BLaER1 treated with 17β-estradiol and CSF1 and Interleukin-3, amounts not matched to agents 10 nM and 100 nM (cell line): Measurements from ENCODE around the gene MED9.

Experiments used
- H3K27ac ChIP-seq, 11 experiments: shearing (Covaris generic); formaldehyde crosslinking; 2 replicates each; pipeline ENCODE4 v1.8.1; 2022
- H3K27me3 ChIP-seq, 11 experiments: shearing (Covaris generic); formaldehyde crosslinking; 2 replicates each; pipeline ENCODE4 v1.8.1; 2022
- H3K36me3 ChIP-seq, 11 experiments: shearing (Covaris generic); formaldehyde crosslinking; 2 replicates each; pipeline ENCODE4 v1.8.1; 2022
- H3K4me1 ChIP-seq, 10 experiments: shearing (Covaris generic); formaldehyde crosslinking; 2 replicates each; pipeline ENCODE4 v1.8.1; 2022
- H3K4me2 ChIP-seq, 11 experiments: shearing (Covaris generic); formaldehyde crosslinking; 2 replicates each; pipeline ENCODE4 v1.8.1; 2022
- H3K4me3 ChIP-seq, 10 experiments: shearing (Covaris generic); formaldehyde crosslinking; 2 replicates each; pipeline ENCODE4 v1.8.1; 2022
- H3K9ac ChIP-seq, 11 experiments: shearing (Covaris generic); formaldehyde crosslinking; 2 replicates each; pipeline ENCODE4 v1.8.1; 2022
- H3K9me3 ChIP-seq, 11 experiments: shearing (Covaris generic); formaldehyde crosslinking; replicated peaks in 1 of 11; 2 replicates each; pipeline ENCODE4 v1.8.1; 2022
- H4K20me1 ChIP-seq, 11 experiments: shearing (Covaris generic); formaldehyde crosslinking; 2 replicates each; pipeline ENCODE4 v1.8.1; 2022
- Cebpa-rat ChIP-seq, 11 experiments: shearing (Covaris generic); IDR thresholded peaks; 2 replicates each; pipeline ENCODE4 v1.8.1; 2022

MED9 gene

GRCh38 chr17:17523731-17524490, 47.1 kb downstream of the MED9 start:
- Histone ChIP-seq H3K9ac (no peak overlapping the region), H4K20me1 (peaks cover 0 to 79% (median 19%) of the 10 kb centered on the region in 11 experiments; a peak in 11 of 22 replicates), H3K27me3 (no peaks in the 10 kb centered on the region), H3K9me3 (no peaks in the 10 kb centered on the region), H3K4me3 (no peak overlapping the region), H3K4me1 (peaks cover 5 to 70% (median 56%) of the 10 kb centered on the region in 10 experiments; a peak in 18 of 20 replicates), H3K36me3 (peaks cover 0 to 7% (median 0%) of the 10 kb centered on the region in 11 experiments; a peak in 2 of 22 replicates), H3K27ac (no peak overlapping the region), H3K4me2 (peak overlapping the region in 8 of 11 experiments; percentile 43 to 98 (median 59); a peak in 12 of 22 replicates)
- TF ChIP-seq Cebpa-rat (IDR thresholded peaks at IDR 0.05) = no peak

DNA sequence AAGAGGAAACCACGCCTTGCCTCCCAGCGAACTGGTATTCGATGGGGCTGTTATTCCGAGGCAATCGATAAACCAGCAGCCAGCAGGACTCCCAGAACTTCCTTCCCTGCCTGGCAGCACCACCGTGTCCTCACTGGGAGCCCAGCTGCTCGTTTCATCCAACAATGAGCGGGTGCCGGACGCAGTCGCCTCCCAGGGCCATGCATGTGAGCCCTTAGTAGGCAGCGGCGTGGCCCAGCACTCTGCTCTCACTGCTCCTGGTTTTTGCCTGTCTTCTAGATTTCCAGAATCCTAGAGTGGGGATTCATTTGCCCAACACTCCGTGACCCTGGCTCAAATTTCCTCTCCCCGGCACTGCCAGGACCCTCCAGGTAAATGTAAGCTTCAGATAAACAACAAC, 48.5 kb downstream of the MED9 start:
- H4K20me1 ChIP-seq = peaks cover 0 to 77% (median 12%) of the 10 kb centered on the region in 11 experiments; a peak in 10 of 22 replicates
- no peak overlapping the region for H3K27ac ChIP-seq
- H3K36me3 ChIP-seq = peaks cover 0 to 7% (median 0%) of the 10 kb centered on the region in 11 experiments; a peak in 2 of 22 replicates
- peaks cover 0 to 56% (median 42%) of the 10 kb centered on the region in 10 experiments; a peak in 16 of 20 replicates for H3K4me1 ChIP-seq
- TF ChIP-seq Cebpa-rat (IDR thresholded peaks at IDR 0.05) = no peak
- no peak overlapping the region for H3K9ac ChIP-seq
- H3K9me3 ChIP-seq = no peaks in the 10 kb centered on the region
- H3K27me3 ChIP-seq = no peaks in the 10 kb centered on the region
- no peak overlapping the region for H3K4me3 ChIP-seq
- 0 out of 22 replicates have a peak overlapping the region, but pooled peaks of 1 of the 11 experiments have one; percentile 14 for H3K4me2 ChIP-seq

- H3K9me3 ChIP-seq = no peaks in the 10 kb centered on the region
- H4K20me1 ChIP-seq = peaks cover 0 to 70% (median 9%) of the 10 kb centered on the region in 11 experiments; a peak in 10 of 22 replicates
- H3K27ac ChIP-seq = no peak overlapping the region
- H3K4me2 ChIP-seq = no peak overlapping the region
- peaks cover 0 to 5% (median 0%) of the 10 kb centered on the region in 11 experiments; a peak in 2 of 22 replicates for H3K36me3 ChIP-seq
- TF ChIP-seq Cebpa-rat (IDR thresholded peaks at IDR 0.05) = no peak
- peaks cover 0 to 50% (median 35%) of the 10 kb centered on the region in 10 experiments; a peak in 16 of 20 replicates for H3K4me1 ChIP-seq
- no peak overlapping the region for H3K4me3 ChIP-seq
- no peaks in the 10 kb centered on the region for H3K27me3 ChIP-seq
- no peak overlapping the region for H3K9ac ChIP-seq
Measured at GRCh38 chr17:17525956-17526355, 49.2 kb downstream of the MED9 start.

- H3K27me3 ChIP-seq = no peaks in the 10 kb centered on the region
- H3K36me3 ChIP-seq = 0 out of 22 replicates have a peak, but pooled peaks cover 0 to under 1% (median 0%) of the 10 kb centered on the region in 11 experiments
- no peaks in the 10 kb centered on the region for H3K9me3 ChIP-seq
- no peak overlapping the region for H3K4me2 ChIP-seq
- H4K20me1 ChIP-seq = peaks cover 0 to 66% (median 9%) of the 10 kb centered on the region in 11 experiments; a peak in 9 of 22 replicates
- TF ChIP-seq Cebpa-rat (IDR thresholded peaks at IDR 0.05) = no peak
- H3K4me3 ChIP-seq = no peak overlapping the region
- H3K9ac ChIP-seq = no peak overlapping the region
- peaks cover 0 to 45% (median 33%) of the 10 kb centered on the region in 10 experiments; a peak in 16 of 20 replicates for H3K4me1 ChIP-seq
- no peak overlapping the region for H3K27ac ChIP-seq
Measured at GRCh38 chr17:17526369-17526768, 49.6 kb downstream of the MED9 start.

DNA sequence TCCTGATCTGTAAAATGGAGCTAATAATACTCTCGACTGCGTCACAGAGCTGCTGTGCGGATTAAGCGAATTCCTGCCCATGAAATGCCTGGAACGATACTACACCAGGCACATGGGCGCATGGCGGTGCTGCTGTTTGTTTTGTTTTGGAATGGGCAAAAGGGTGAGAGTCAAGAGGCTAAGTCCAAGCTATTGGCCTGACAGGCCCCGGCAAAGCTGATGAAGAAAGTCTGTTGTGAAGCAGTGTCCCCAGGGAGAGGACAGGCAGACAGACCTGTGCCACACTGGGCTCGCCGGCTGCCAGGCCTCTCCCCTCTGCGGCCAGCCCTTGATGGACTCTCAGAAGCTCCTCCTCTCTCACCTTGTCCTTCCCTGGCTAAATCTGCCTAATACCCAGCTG, 50.7 kb downstream of the MED9 start:
- peaks cover 0 to 56% (median 5%) of the 10 kb centered on the region in 11 experiments; a peak in 9 of 22 replicates for H4K20me1 ChIP-seq
- H3K27ac ChIP-seq = peak overlapping the region in 1 of 11 experiments; percentile 13; a peak in 1 of 22 replicates
- no peaks in the 10 kb centered on the region for H3K9me3 ChIP-seq
- peaks cover 1 to 35% (median 24%) of the 10 kb centered on the region in 10 experiments for H3K4me1 ChIP-seq
- H3K4me2 ChIP-seq = peak overlapping the region in 1 of 11 experiments; percentile 18; a peak in 1 of 22 replicates
- H3K4me3 ChIP-seq = no peak overlapping the region
- no peaks in the 10 kb centered on the region for H3K36me3 ChIP-seq
- TF ChIP-seq Cebpa-rat (IDR thresholded peaks at IDR 0.05) = no peak
- no peaks in the 10 kb centered on the region for H3K27me3 ChIP-seq
- peak overlapping the region in 1 of 11 experiments; percentile 18; a peak in 1 of 22 replicates for H3K9ac ChIP-seq

- TF ChIP-seq Cebpa-rat (IDR thresholded peaks at IDR 0.05) = no peak
- peak overlapping the region in 1 of 11 experiments; percentile 18; a peak in 1 of 22 replicates for H3K4me2 ChIP-seq
- no peaks in the 10 kb centered on the region for H3K9me3 ChIP-seq
- H3K4me3 ChIP-seq = no peak overlapping the region
- no peaks in the 10 kb centered on the region for H3K27me3 ChIP-seq
- peaks cover 6 to 35% (median 22%) of the 10 kb centered on the region in 10 experiments for H3K4me1 ChIP-seq
- peak overlapping the region in 1 of 11 experiments; percentile 13; a peak in 1 of 22 replicates for H3K27ac ChIP-seq
- H3K36me3 ChIP-seq = no peaks in the 10 kb centered on the region
- H3K9ac ChIP-seq = peak overlapping the region in 1 of 11 experiments; percentile 18; a peak in 1 of 22 replicates
- peaks cover 0 to 51% (median 2%) of the 10 kb centered on the region in 11 experiments; a peak in 9 of 22 replicates for H4K20me1 ChIP-seq
Measured at GRCh38 chr17:17527956-17528500, 51.2 kb downstream of the MED9 start.

- Histone ChIP-seq H3K27me3 (no peaks in the 10 kb centered on the region), H3K4me2 (no peak overlapping the region), H4K20me1 (peaks cover 0 to 47% (median 0%) of the 10 kb centered on the region in 11 experiments; a peak in 3 of 22 replicates), H3K27ac (no peak overlapping the region), H3K9ac (no peak overlapping the region), H3K4me3 (no peak overlapping the region), H3K36me3 (no peaks in the 10 kb centered on the region), H3K9me3 (no peaks in the 10 kb centered on the region), H3K4me1 (peaks cover under 1 to 26% (median 13%) of the 10 kb centered on the region in 10 experiments; a peak in 16 of 20 replicates)
- no peak for TF ChIP-seq Cebpa-rat (IDR thresholded peaks at IDR 0.05)
Measured at GRCh38 chr17:17528696-17529652, 52.2 kb downstream of the MED9 start.

- Histone ChIP-seq H4K20me1 (peaks cover 0 to 38% (median 0%) of the 10 kb centered on the region in 11 experiments; a peak in 2 of 22 replicates), H3K27ac (no peak overlapping the region), H3K4me1 (peaks cover 4 to 25% (median 12%) of the 10 kb centered on the region in 10 experiments; a peak in 19 of 20 replicates)
Measured at GRCh38 chr17:17531156-17531555, 54.4 kb downstream of the MED9 start.

More at GRCh38 chr17:17531156-17531555, 54.4 kb downstream of the MED9 start:
- Histone ChIP-seq H3K27me3 (no peaks in the 10 kb centered on the region), H3K4me2 (no peak overlapping the region), H3K9ac (no peak overlapping the region), H3K9me3 (no peaks in the 10 kb centered on the region), H3K36me3 (no peaks in the 10 kb centered on the region), H3K4me3 (no peak overlapping the region)
- TF ChIP-seq Cebpa-rat (IDR thresholded peaks at IDR 0.05) = no peak
